Upper lobe of left lung (tissue), 4 donors: ENCODE measurements around the gene PIK3C2G.
"Not testable (repeated sequence)": the region's sequence is repeated elsewhere in the genome, so short reads cannot be mapped to it uniquely, and the experiment has no call there.

Source experiments
- EP300 ChIP-seq, 4 donors: sonication (generic); formaldehyde crosslinking; IDR thresholded peaks; one replicate each; pipeline ENCODE4 v1.5.1; 2017; ENCODE audit warnings: antibody characterized with exemption in 4 of 4, control low read depth in 2 of 4
- POLR2A ChIP-seq, 4 donors: fragments of 450-650 bp; IDR thresholded peaks; one replicate each; pipeline ENCODE4 v1.5.1; 2016 to 2017; ENCODE audit warnings: antibody characterized with exemption in 4 of 4, mild to moderate bottlenecking in 2 of 4
- TF ChIP-seq, protein P1 (sequence below), 6 experiments: fragments of 450-650 bp in 4 of 6; fragments of 200-600 bp in 2 of 6; sonication (generic) in 2 of 6; IDR thresholded peaks; one replicate each; pipeline ENCODE4 v1.5.1; 2016 to 2019; ENCODE audit warnings: antibody characterized with exemption in 6 of 6

DNA sequence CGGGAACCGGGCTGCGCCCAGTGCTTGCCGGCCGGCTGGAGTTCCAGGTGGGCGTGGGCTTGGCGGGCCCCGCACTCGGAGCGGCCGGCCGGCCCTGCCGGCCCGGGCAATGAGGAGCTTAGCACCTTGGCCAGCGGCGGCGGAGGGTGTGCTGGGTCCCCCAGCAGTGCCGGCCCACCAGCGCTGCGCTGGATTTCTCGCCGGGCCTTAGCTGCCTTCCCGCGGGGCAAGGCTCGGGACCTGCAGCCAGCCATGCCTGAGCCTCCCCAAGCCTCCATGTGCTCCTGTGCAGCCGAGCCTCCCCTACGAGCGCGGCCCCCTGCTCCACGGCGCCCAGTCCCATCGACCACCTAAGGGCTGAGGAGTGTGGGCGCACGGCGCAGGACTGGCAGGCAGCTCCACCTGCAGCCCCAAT, 238.8 kb downstream of the PIK3C2G start:
- TF ChIP-seq POLR2A, EP300 (IDR thresholded peaks at IDR 0.05): not testable (repeated sequence)
- TF ChIP-seq, protein P1, sequence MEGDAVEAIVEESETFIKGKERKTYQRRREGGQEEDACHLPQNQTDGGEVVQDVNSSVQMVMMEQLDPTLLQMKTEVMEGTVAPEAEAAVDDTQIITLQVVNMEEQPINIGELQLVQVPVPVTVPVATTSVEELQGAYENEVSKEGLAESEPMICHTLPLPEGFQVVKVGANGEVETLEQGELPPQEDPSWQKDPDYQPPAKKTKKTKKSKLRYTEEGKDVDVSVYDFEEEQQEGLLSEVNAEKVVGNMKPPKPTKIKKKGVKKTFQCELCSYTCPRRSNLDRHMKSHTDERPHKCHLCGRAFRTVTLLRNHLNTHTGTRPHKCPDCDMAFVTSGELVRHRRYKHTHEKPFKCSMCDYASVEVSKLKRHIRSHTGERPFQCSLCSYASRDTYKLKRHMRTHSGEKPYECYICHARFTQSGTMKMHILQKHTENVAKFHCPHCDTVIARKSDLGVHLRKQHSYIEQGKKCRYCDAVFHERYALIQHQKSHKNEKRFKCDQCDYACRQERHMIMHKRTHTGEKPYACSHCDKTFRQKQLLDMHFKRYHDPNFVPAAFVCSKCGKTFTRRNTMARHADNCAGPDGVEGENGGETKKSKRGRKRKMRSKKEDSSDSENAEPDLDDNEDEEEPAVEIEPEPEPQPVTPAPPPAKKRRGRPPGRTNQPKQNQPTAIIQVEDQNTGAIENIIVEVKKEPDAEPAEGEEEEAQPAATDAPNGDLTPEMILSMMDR (IDR thresholded peaks at IDR 0.05), result not testable (repeated sequence)
